ENCODE results near the gene DCBLD2. TPM values are rescaled to one million over a fixed set of nuclear protein-coding genes. Genes with fewer than 3 reads are reported as not detected.
A peak's percentile ranks its signal among the peaks of the same experiment; 100 is the strongest.

DCBLD2 gene
- total RNA-seq, 3 donors from 2014 or later: 9.6 to 34.8 (median 17.5) TPM

DNA sequence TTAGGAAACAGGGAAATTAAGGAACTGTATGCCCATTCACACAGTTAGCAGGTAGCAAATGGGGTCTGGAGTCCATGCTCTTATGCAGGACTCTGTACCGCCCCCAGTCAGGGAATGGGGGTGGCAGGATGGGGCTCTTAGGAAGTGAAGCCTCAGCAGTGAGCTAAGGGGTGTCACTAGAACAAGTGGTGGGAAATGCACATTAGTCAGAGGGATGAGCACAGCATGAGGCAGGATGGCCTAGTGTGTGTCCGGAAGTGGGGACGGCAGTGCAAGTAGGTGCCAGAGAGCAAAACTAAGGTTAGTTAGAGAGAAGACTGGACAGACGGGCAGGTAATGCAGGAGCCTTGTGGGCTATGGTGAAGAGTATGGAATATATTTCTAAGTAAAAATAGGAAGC, 77.7 kb downstream of the DCBLD2 start:
- intact Hi-C loops (cut with DNase I, micrococcal nuclease): no loop called here
- Histone ChIP-seq H3K4me3 (no peak overlapping the region), H3K4me1 (ENCODE audit: low read depth) (no peaks in the 10 kb centered on the region), H3K9me3 (no peaks in the 10 kb centered on the region), H3K36me3 (ENCODE audit: low read depth) (no peaks in the 10 kb centered on the region)
- no peak for ATAC-seq
- TF ChIP-seq, protein P1, sequence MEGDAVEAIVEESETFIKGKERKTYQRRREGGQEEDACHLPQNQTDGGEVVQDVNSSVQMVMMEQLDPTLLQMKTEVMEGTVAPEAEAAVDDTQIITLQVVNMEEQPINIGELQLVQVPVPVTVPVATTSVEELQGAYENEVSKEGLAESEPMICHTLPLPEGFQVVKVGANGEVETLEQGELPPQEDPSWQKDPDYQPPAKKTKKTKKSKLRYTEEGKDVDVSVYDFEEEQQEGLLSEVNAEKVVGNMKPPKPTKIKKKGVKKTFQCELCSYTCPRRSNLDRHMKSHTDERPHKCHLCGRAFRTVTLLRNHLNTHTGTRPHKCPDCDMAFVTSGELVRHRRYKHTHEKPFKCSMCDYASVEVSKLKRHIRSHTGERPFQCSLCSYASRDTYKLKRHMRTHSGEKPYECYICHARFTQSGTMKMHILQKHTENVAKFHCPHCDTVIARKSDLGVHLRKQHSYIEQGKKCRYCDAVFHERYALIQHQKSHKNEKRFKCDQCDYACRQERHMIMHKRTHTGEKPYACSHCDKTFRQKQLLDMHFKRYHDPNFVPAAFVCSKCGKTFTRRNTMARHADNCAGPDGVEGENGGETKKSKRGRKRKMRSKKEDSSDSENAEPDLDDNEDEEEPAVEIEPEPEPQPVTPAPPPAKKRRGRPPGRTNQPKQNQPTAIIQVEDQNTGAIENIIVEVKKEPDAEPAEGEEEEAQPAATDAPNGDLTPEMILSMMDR (IDR thresholded peaks at IDR 0.05): no peak
- DNase-seq: no peak

DNA sequence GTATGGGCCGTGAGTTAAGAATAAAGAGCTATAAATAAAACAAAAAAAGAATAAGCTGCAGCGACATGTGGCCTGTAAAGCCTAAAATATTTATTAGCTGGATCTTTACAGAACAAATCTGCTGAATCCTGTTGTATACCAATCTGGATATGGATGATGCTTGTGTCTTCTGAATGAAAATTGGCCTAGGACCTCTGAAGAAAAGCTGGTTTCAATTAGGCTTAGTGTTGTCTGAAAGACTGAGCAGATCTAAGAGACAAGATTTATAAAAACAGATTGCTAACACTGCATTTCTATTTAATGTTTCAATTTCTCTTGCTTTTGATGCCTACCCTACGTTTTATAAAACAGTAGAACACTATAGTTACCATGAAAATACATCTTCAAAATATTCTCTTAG, 80.4 kb downstream of the DCBLD2 start:
- TF ChIP-seq, protein P1 (IDR thresholded peaks at IDR 0.05): no peak
- Histone ChIP-seq H3K9me3 (no peaks in the 10 kb centered on the region), H3K4me1 (ENCODE audit: low read depth) (no peaks in the 10 kb centered on the region), H3K36me3 (ENCODE audit: low read depth) (no peaks in the 10 kb centered on the region), H3K4me3 (no peak overlapping the region)
- intact Hi-C loops (cut with DNase I, micrococcal nuclease): no loop called here
- DNase-seq: no peak
- no peak for ATAC-seq

GRCh38 chr3:98817547-98818041, 83.9 kb downstream of the DCBLD2 start:
- ATAC-seq (peak; percentile 71), DNase-seq (no peak)
- Histone ChIP-seq H3K4me1 (ENCODE audit: low read depth) (no peaks in the 10 kb centered on the region), H3K36me3 (ENCODE audit: low read depth) (peaks cover 3% of the 10 kb centered on the region), H3K9me3 (no peaks in the 10 kb centered on the region), H3K4me3 (no peak overlapping the region)
- intact Hi-C loops (cut with DNase I, micrococcal nuclease): loop anchor here (5.0 kb wide), 1 partner anchor 175 kb away; no protein-coding TSS in a partner anchor
- TF ChIP-seq, protein P1 (IDR thresholded peaks at IDR 0.05): peak; percentile 37

DNA sequence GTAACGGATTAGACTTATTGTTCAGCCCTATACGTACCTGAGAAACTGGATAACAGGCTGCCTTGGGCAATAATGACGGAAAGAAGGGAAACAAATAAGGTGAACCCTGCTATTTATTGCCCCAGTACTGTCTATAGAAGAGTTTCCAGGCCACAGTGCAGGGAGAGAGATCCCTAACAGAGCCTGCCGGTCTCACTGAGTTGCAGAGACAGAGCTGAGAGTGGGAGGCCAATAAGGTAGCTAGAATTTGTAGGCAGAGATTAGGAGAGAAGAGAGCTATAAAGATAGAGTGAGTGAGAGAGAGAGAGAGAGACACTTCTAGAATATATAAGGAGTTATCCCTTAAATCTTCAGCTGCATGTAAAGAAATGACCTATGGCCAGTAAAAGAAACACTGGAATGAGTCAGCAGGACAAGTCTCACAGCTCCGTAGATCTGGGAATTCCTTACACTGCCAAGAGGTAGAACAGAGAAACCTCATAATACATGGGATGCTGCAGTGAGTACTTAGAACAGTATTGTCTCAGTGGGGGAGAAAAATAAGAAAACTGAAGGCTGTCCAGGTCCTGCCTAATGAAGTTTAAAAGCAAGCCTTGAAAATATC, 86.6 kb downstream of the DCBLD2 start:
- no peaks in the 10 kb centered on the region for H3K9me3 ChIP-seq
- H3K4me1 ChIP-seq (ENCODE audit: low read depth): no peaks in the 10 kb centered on the region
- ATAC-seq: no peak
- intact Hi-C loops (cut with DNase I, micrococcal nuclease): loop anchor here (5.0 kb wide), 2 partner anchors 177 to 213 kb away; no protein-coding TSS in a partner anchor
- DNase-seq: no peak
- H3K36me3 ChIP-seq (ENCODE audit: low read depth): peaks cover 3% of the 10 kb centered on the region
- TF ChIP-seq, protein P1 (IDR thresholded peaks at IDR 0.05): no peak
- H3K4me3 ChIP-seq: no peak overlapping the region

GRCh38 chr3:98812851-98813374, 88.6 kb downstream of the DCBLD2 start:
- TF ChIP-seq, protein P1 (IDR thresholded peaks at IDR 0.05): peak; percentile 27
- intact Hi-C loops (cut with DNase I, micrococcal nuclease): loop anchor here (5.0 kb wide), 1 partner anchor 211 kb away; no protein-coding TSS in a partner anchor
- DNase-seq: no peak

More at GRCh38 chr3:98812851-98813374, 88.6 kb downstream of the DCBLD2 start:
- H3K36me3 ChIP-seq (ENCODE audit: low read depth): peaks cover 3% of the 10 kb centered on the region
- no peaks in the 10 kb centered on the region for H3K4me1 ChIP-seq (ENCODE audit: low read depth)
- H3K9me3 ChIP-seq: no peaks in the 10 kb centered on the region
- H3K4me3 ChIP-seq: no peak overlapping the region
- ATAC-seq: peak; percentile 48

All from mucosa of descending colon (tissue), 3 donors.